Thyroid gland (tissue), 4 donors: ENCODE data around the gene EXOC4.

Experiments used
- CTCF ChIP-seq, 6 experiments: fragments of 200-600 bp in 3 of 6; fragments of 450-650 bp in 3 of 6; sonication (generic) in 3 of 6; IDR thresholded peaks; one replicate each; pipeline ENCODE4 v1.5.1; 2016 to 2019; ENCODE audit warnings: antibody characterized with exemption in 6 of 6, mild to moderate bottlenecking in 2 of 6, inconsistent platforms in 1 of 6, moderate library complexity in 1 of 6
- POLR2A ChIP-seq, 2 donors: fragments of 450-650 bp; IDR thresholded peaks; one replicate each; pipeline ENCODE4 v1.6.1; 2017; ENCODE audit warnings: antibody characterized with exemption in 2 of 2, mild to moderate bottlenecking in 2 of 2, moderate library complexity in 1 of 2

- TF ChIP-seq CTCF (IDR thresholded peaks at IDR 0.05) (no peak), POLR2A (IDR thresholded peaks at IDR 0.05) (no peak)
These were observed 853.0 kb downstream of the EXOC4 start for GRCh38 chr7:134105841-134106240.
